Spleen (tissue), 11 donors: ENCODE measurements around the gene SF3B5. TPM values are rescaled to one million over a fixed set of nuclear protein-coding genes. Genes with fewer than 3 reads are reported as not detected.
A peak's percentile ranks its signal among the peaks of the same experiment; 100 is the strongest.

ENCODE experiments used
- DNase-seq: peaks from one replicate; pipeline ENCODE4 v3.0.0-alpha.2; 2020
- H3K27ac ChIP-seq, 8 donors: fragments of 200-600 bp; sonication (generic) in 7 of 8; 1 replicate in 4 of 8; 2 replicates in 4 of 8; pipeline versions ENCODE4 v1.5.0 to v1.8.0; 2016 to 2021; ENCODE audit warnings: inconsistent platforms in 4 of 8, mild to moderate bottlenecking in 4 of 8, moderate library complexity in 1 of 8
- H3K27me3 ChIP-seq, 7 donors: fragments of 200-600 bp; sonication (generic) in 6 of 7; replicated peaks in 1 of 7; 1 replicate in 4 of 7; 2 replicates in 3 of 7; pipeline versions ENCODE4 v1.5.0 to v1.8.0; 2016 to 2021; ENCODE audit warnings: inconsistent platforms in 3 of 7, mild to moderate bottlenecking in 1 of 7
- H3K36me3 ChIP-seq, 6 donors: fragments of 200-600 bp; sonication (generic) in 5 of 6; 1 replicate in 4 of 6; 2 replicates in 2 of 6; pipeline versions ENCODE4 v1.5.0 to v1.8.0; 2016 to 2021; ENCODE audit warnings: inconsistent platforms in 2 of 6
- H3K4me1 ChIP-seq, 6 donors: fragments of 200-600 bp; sonication (generic) in 5 of 6; 1 replicate in 3 of 6; 2 replicates in 3 of 6; pipeline versions ENCODE4 v1.5.0 to v1.8.0; 2016 to 2021; ENCODE audit warnings: inconsistent platforms in 3 of 6
- H3K4me3 ChIP-seq, 8 donors: fragments of 200-600 bp; sonication (generic) in 7 of 8; 1 replicate in 4 of 8; 2 replicates in 4 of 8; pipeline versions ENCODE4 v1.5.0 to v1.8.0; 2016 to 2021; ENCODE audit warnings: inconsistent platforms in 4 of 8, mild to moderate bottlenecking in 4 of 8, moderate library complexity in 2 of 8
- H3K9me3 ChIP-seq, 8 donors: fragments of 200-600 bp; sonication (generic) in 7 of 8; 1 replicate in 4 of 8; 2 replicates in 4 of 8; pipeline versions ENCODE4 v1.5.0 to v1.8.0; 2016 to 2021; ENCODE audit warnings: inconsistent platforms in 4 of 8
- CTCF ChIP-seq, 11 experiments: fragments of 200-600 bp in 7 of 11; fragments of 450-650 bp in 4 of 11; sonication (generic) in 4 of 11; IDR thresholded peaks in 8 of 11; conservative IDR thresholded peaks in 3 of 11; 1 replicate in 7 of 11; 2 replicates in 4 of 11; pipeline versions ENCODE4 v1.4.0 to v1.8.0; 2016 to 2021; ENCODE audit warnings: antibody characterized with exemption in 11 of 11, inconsistent platforms in 4 of 11, mild to moderate bottlenecking in 1 of 11
- POLR2A ChIP-seq, 3 donors: fragments of 450-650 bp; IDR thresholded peaks; one replicate each; pipeline ENCODE4 v1.5.1; 2017; ENCODE audit warnings: antibody characterized with exemption in 3 of 3, mild to moderate bottlenecking in 1 of 3
- POLR2AphosphoS5 ChIP-seq, 3 donors: sonication (generic); formaldehyde crosslinking; IDR thresholded peaks; one replicate each; pipeline ENCODE4 v1.5.1; 2017; ENCODE audit warnings: antibody characterized with exemption in 3 of 3
- WGBS, 5 donors: extraction: QIAGEN DNeasy Blood & Tissue Kit in 3 of 5; methylation state at CpG; one replicate each; pipeline versions ENCODE4 v1.1.5 to v1.1.7; 2013 to 2018; 5-methylcytosine and 5-hydroxymethylcytosine counted together
- intact Hi-C: fragments of 100-400 bp; cut with DNase I; formaldehyde crosslinking; loops from one replicate; pipeline ENCODE4 v1.15.0; 2023; ENCODE audit warnings: low total_unique reads
- polyA plus RNA-seq, 3 donors: library from polyadenylated mRNA; stranded (reverse); fragments of 200-250 nt; gene quantifications; one replicate each; pipeline ENCODE4 v1.2.1, GENCODE V29; 2013
- total RNA-seq, 7 donors: library from RNA; depleted of rRNA in 3 of 7; stranded (reverse); fragments of >200 nt in 3 of 7; fragmentation: NEBNext Ultra II Directional in 4 of 7; extraction: Animal tissue kit (Norgen Biotek cat#: 25700) in 4 of 7; gene quantifications; one replicate each; pipeline versions ENCODE4 v1.1.0 to v1.2.1, GENCODE V29; 2016 to 2021
- donor health status: healthy with polysubstance abuse.
- donor health status: DM: no; HTN: no; CAD: no; lungs with moderate emphysema.
- donor health status: DM: no; HTN: no; CAD: no.
- donor health status: Bipolar disorder and iron deficiency.
- donor health status: healthy.
- donor health status: DM: no; HTN: no; CAD: no.
- donor health status: DM: yes; HTN: yes; CAD: no.

The SF3B5 gene
- total and polyA plus RNA-seq, 10 donors, result 80.1 to 236 (median 127) TPM

DNA sequence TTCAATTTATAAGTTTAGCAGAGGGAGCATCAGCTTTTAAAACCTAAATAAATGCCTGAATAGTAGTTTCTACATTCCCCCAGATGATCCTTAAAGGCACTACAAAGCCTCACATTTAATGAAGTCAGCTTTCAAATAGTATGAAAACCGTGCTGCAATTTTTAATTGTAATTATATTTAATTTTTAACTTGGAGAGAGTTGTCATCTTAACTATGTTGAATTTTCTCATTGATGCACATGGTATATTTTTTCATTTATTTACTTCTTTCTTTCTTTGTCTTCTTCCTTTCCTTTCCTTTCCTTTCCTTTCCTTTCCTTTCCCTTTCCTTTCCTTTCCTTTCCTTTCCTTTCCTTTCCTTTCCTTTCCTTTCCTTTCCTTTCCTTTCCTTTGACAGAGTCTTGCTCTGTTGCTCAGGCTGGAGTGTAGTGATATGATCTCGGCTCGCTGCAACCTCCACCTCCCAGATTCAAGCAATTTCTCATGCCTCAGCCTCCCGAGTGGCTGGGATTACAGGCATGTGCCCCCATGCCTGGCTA, 7.7 kb upstream of the SF3B5 start:
- Histone ChIP-seq H3K4me3 (no peak overlapping the region), H3K27ac (no peak overlapping the region), H3K4me1 (peaks cover 0 to 8% (median 0%) of the 10 kb centered on the region in 6 donors), H3K36me3 (no peaks in the 10 kb centered on the region), H3K27me3 (no peaks in the 10 kb centered on the region), H3K9me3 (no peaks in the 10 kb centered on the region)
- DNase-seq, result no peak
- 81 to 92% (median 91%) methylated on average over 4 of the region's 4 CpGs for WGBS, 5 donors
- intact Hi-C loops, result loop anchor here (5.0 kb wide), 2 partner anchors 114 to 179 kb away; no protein-coding TSS in a partner anchor
- TF ChIP-seq POLR2AphosphoS5 (IDR thresholded peaks at IDR 0.05) (no peak), POLR2A (IDR thresholded peaks at IDR 0.05) (no peak), CTCF (IDR thresholded peaks at IDR 0.05 in 8 of 11, conservative IDR thresholded peaks at IDR 0.05 in 3 of 11) (no peak)

DNA sequence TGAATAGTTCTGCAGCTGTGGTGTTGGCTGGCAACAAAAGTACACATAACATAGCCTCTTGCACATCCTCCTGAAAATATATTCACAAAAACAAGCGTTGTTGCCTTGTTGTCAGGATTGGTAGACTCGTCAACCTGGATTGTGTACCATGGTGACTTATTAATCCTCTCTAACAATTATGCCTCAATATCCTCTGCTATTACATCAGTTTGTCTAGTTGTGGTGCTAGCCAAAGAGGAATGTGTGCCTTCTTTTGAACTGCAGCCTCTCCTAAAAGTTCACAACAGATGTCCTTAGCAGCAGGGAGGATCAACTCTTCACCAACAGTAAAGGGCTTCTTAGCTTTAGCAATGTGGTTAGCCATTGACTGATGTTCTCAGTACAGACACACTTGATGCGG, 3.6 kb upstream of the SF3B5 start:
- Histone ChIP-seq H3K4me1 (peaks cover 9 to 20% (median 15%) of the 10 kb centered on the region in 6 donors), H3K9me3 (no peaks in the 10 kb centered on the region), H3K36me3 (no peaks in the 10 kb centered on the region), H3K27ac (no peak overlapping the region), H3K27me3 (no peaks in the 10 kb centered on the region), H3K4me3 (no peak overlapping the region)
- intact Hi-C loops, result no loop called here
- 88 to 96% (median 92%) methylated on average over 3 of the region's 3 CpGs for WGBS, 5 donors
- no peak for DNase-seq
- no peak for TF ChIP-seq POLR2AphosphoS5 (IDR thresholded peaks at IDR 0.05)
- TF ChIP-seq CTCF (IDR thresholded peaks at IDR 0.05 in 8 of 11, conservative IDR thresholded peaks at IDR 0.05 in 3 of 11), result no peak
- TF ChIP-seq POLR2A (IDR thresholded peaks at IDR 0.05), result no peak

GRCh38 chr6:144094731-144095133, 641 bp downstream of the SF3B5 start:
- 1 to 2% (median 1%) methylated on average over 19 of the region's 19 CpGs for WGBS, 5 donors
- Histone ChIP-seq H3K4me1 (peaks cover 13 to 44% (median 27%) of the 10 kb centered on the region in 6 donors), H3K27ac (peak overlapping the region; percentile 84 to 94 (median 90)), H3K36me3 (peaks cover 0 to 4% (median 0%) of the 10 kb centered on the region in 6 donors), H3K27me3 (no peaks in the 10 kb centered on the region), H3K4me3 (peak overlapping the region; percentile 68 to 92 (median 80)), H3K9me3 (no peaks in the 10 kb centered on the region)
- peak; percentile 68 for DNase-seq
- intact Hi-C loops, result no loop called here
- TF ChIP-seq POLR2A (IDR thresholded peaks at IDR 0.05) (no peak), POLR2AphosphoS5 (IDR thresholded peaks at IDR 0.05) (no peak), CTCF (IDR thresholded peaks at IDR 0.05 in 8 of 11, conservative IDR thresholded peaks at IDR 0.05 in 3 of 11) (no peak)

- H3K27ac ChIP-seq, result no peak overlapping the region
- intact Hi-C loops, result no loop called here
- no peaks in the 10 kb centered on the region for H3K27me3 ChIP-seq
- no peak for TF ChIP-seq POLR2AphosphoS5 (IDR thresholded peaks at IDR 0.05)
- TF ChIP-seq CTCF (IDR thresholded peaks at IDR 0.05 in 8 of 11, conservative IDR thresholded peaks at IDR 0.05 in 3 of 11), result no peak
- TF ChIP-seq POLR2A (IDR thresholded peaks at IDR 0.05), result no peak
- no peak for DNase-seq
- no peaks in the 10 kb centered on the region for H3K9me3 ChIP-seq
- H3K4me1 ChIP-seq, result peaks cover 13 to 44% (median 27%) of the 10 kb centered on the region in 6 donors
- 91 to 96% (median 93%) methylated on average over 7 of the region's 7 CpGs for WGBS, 5 donors
- H3K36me3 ChIP-seq, result peaks cover 0 to 4% (median 0%) of the 10 kb centered on the region in 6 donors
- peak overlapping the region in 2 of 8 donors; percentile 0 to 92 for H3K4me3 ChIP-seq
Measured at GRCh38 chr6:144093658-144094057, 1.7 kb downstream of the SF3B5 start.
